Measurements from ENCODE around the gene RPTOR.
"Not testable (repeated sequence)": the region's sequence is repeated elsewhere in the genome, so short reads cannot be mapped to it uniquely, and the experiment has no call there.

The RPTOR gene

DNA sequence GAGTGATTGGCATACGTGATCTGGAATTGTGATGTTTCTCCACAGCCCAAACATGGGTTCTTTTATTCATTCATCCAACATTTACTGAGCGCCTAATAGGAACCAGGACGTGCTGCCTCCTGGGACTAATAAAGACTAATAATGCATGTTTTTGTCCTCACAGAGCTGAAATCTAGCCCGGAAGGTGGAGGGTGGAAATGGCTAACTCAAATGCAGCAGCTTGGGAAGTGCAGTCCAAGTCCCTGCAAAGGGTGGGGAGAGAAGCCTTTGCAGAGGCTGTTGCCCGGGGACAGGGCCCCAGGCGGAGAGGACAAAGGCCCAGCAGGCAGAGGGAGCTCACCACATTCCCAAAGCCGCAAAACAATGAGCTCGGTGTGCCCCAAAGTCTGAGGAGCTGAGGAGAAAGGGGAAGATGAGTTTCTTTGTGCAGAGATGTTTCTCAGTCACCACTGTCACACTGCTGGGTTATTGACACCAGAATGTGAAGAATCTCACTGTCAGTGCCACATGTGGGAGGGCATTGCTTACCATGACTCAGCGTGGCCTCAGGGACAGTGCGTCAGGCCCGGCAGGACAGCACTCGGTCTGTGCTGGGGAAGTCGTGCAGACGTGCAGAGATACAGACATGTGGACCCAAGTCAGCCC is 328.8 kb downstream of the RPTOR start:
- no peak for DNase-seq

DNA sequence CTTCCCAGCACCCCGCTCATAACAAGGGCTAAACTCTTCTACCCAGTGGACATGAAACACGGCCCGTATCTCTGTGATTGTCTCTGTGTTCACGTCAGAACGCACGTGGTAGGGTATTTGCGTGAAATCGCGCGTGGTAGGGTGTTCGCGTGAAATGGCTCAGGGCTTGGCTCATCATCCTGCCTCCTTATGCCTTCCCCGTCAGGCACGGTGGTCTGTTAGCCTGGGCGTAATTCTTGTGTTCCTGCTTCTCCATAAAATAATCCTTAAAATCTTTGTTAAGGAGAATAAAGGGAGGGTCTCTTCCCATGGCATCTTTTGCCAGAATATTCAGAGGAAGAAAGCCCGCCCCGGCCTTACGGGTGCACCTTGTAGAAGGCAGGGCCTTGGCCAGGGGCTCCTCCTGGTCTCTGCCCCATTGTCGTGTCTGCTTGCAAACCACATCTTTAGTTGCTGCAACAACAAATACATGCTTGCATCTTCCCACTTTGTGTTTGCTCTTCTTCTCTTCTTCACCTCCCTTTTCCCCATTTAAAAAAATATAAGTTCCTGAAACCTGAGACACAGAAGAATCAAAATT is 330.3 kb downstream of the RPTOR start:
- no peak for DNase-seq

DNA sequence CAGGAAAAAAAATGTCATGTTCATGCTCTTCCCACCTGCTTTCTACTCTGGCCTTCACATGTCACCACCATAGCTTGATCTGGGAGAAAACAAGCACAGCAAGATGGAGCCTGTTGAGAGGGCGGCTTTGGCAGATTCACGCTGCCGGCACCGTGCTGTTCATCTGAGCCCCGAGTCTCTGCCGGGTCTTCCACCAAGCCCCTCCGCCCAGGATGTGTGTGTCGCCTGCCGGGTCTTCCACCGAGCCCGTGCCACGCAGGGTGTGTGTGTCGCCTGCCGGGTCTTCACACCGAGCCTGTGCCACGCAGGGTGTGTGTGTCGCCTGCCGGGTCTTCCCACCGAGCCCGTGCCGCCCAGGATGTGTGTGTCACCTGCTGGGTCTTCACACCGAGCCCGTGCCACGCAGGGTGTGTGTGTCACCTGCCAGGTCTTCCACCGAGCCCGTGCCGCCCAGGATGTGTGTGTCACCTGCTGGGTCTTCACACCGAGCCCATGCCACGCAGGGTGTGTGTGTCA is 330.9 kb downstream of the RPTOR start:
- not testable (repeated sequence) for DNase-seq

DNA sequence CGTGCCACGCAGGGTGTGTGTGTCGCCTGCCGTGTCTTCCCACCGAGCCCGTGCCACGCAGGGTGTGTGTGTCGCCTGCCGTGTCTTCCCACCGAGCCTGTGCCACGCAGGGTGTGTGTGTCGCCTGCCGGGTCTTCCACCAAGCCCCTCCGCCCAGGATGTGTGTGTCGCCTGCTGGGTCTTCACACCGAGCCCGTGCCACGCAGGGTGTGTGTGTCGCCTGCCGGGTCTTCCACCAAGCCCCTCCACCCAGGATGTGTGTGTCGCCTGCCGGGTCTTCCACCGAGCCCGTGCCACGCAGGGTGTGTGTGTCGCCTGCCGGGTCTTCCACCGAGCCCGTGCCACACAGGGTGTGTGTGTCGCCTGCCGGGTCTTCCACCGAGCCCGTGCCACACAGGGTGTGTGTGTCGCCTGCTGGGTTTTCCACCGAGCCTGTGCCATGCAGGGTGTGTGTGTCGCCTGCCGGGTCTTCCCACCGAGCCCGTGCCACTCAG is 331.9 kb downstream of the RPTOR start:
- DNase-seq: not testable (repeated sequence)

DNA sequence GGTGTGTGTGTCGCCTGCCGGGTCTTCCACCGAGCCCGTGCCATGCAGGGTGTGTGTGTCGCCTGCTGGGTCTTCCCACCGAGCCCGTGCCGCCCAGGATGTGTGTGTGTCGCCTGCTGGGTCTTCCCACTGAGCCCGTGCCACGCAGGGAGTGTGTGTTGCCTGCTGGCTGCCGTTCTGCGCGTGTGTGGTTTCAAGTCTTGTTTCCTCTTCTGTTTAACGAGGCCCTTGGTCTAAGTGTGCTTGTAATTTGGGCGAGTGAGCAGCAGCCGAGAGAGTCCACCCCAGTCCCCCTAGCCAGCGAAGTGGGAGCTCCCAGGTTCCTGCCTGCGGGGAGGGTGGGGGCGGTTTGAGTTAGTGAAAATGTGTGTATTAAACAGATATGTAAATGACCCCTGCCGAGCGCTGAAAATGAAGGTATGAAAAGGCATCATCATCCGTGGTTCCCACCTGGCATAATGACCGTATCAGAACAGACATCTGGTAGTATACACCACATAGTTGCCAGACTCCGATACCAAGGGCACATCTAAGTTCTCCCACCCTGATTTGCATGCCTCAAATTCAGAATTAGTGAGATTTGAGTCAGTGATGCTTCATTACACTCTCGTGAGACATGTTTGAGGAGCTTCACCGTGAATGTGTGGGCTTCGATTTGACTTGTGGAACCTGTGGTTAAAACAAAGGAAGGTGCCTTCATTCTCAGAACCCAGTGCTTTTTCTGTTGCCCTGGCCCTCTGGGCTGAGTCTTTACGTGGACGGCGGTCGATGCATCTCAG is 332.5 kb downstream of the RPTOR start:
- DNase-seq: no peak

DNA sequence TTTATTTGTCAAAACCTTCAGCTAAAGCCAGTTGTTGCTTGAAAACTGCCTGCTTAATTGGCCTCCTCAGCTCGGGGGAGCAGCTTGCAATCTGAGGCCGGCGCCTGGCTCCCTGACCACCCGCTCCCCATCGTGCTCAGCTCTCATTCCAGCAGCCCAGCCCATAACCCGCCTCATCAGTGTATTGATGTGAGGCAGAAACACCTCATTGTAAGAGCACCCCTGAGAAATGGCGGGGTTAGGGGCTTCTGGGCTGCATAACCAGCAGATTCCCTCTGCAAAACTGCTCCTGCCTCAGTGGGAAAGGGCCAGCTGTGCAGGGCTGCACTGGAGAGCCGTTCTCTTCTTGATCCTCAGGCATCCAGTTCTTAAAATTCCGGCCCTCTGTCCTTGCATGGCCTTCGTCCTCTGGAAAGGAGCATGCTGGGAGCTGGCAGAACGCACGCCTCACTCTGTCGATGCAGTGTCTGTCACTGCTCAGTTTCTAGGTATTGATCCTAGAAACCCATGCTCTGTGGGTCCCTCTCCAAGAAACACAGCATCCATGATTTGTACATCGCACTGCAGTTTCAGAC is 333.2 kb downstream of the RPTOR start:
- DNase-seq: no peak

DNA sequence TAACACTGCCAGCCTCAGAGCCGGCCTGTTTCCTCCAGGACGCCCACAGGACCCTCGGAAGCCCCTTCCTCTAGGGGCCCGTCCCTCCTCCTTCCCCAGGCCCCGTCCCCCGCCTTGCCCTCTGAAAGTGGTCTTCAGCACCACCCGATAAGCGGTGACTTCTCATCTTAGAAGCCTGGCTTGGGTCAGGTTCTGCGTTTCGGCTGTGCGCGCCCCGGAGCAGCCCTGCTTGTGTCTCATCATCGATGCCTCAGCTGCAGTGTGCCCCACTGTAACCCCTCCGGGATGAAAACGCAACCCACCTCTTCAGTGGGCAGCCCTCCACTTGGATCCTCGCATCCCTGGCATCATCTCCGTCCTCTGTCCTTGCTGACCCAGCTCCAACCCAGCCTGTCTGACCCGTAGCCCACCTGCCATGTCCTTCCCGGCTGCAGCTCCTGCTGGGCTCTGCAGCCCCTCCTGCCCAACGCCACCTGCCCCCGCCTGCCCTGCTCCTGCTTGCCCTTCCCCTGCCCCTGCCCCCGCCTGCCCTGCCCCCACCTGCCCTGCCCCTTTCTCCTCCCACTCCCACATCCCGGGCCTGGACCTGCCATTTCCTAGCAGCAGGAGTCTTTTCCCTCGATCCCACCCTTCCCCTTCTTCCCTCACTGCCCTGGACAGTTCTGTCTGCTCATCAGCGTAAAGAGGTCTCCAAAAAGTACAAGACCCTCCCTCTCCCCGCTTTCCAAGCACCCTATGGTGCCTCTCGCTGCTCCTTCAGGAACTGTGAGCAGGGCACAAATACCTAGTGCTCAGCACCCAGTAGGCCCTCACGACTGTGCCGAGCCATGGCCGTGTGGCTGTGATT is 334.5 kb downstream of the RPTOR start:
- no peak for DNase-seq

DNA sequence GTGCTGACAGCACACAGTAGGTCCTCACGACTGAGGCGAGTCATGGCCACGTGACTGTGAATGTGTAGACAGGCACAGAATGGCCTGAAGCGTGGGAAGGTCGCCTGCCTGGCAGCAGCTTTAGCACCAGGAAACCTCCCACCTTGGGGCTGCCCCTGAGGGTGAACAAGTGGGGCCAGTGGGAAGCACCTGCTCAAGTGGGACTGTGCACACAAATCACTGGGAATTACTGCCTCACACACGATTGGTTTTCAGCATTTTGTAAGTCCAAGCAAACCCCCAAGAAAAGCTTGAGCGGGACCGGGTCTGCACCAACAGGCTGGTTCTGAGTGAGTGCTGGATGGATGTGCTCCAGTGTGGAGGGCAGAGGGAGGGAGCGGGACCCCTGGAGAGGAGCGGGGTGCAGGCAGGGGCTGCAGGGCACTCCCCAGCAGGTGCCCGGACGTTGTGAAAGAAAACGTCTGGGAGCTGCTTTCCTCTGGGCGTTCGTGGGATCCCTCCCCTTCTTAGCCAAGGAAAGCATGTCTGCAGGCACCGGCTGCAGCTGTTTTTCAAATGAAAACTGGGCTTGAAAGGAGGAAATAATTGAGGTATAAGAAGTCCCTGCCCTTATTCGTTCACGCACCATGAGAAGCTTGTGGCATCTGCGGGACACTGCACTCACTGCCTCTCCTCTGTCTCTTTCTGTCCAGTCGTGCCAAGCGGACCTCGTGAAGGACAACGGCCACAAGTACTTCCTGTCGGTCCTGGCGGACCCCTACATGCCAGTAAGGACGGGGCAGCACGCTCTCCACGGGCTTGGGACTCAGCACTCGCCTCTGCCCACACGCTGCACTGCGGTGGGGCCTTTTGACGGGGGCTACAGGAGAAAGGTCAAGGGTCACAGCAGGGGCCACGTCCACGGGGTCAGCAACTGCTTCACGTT is 335.3 kb downstream of the RPTOR start:
- DNase-seq: no peak

DNA sequence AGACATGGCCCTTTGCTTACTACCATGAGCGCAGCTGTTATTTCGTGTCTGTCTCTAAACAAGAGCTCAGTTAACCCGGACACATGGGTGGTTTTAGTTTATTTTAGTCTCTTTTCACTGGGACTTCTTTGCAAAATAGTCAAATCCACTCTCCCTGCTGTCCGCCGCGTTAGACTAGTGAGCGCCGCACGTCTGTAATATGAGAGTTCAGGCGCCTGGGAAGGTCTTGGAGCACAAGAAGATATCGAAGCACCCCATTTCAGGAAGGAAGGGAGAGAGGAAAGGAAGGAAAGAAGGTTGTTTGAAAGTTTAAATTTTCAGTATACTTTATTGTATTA is 336.0 kb downstream of the RPTOR start:
- DNase-seq: no peak

DNA sequence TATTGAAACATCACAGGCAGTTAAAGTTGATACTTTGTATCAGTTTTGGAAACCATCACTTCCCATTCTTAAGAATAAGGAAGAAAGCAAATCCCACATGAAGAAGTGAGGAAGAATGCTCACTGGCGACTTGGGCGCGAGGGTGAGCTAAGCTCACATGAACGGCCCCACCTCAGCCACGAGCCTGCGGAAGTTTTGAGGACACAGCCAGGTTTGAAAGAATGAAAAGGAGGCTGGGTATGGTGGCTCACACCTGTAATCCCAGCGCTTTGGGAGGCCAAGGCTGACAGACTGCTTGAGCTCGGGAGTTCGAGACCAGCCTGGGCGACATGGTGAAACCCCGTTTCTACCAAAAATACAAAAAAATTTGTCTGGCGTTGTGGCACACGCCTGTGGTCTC is 336.7 kb downstream of the RPTOR start:
- no peak for DNase-seq

DNA sequence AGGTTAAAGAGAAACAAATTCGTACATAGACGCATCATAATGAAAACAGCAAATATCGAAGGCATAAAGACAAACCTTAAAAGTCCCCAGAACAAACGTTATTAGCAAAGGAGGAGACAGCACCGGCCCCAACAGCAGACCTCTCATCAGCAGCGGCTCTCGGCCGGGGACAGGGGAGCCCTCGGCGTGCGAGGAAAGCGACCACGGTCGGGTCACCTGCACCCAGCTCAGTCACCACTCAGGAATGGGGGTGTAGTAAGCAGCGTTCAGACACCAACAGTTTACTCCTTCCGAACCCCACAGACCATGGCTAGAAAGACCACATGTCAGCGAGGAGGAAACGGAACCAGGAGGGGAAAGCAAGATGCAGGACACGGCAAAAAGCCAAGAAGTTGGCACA is 337.7 kb downstream of the RPTOR start:
- no peak for DNase-seq

DNA sequence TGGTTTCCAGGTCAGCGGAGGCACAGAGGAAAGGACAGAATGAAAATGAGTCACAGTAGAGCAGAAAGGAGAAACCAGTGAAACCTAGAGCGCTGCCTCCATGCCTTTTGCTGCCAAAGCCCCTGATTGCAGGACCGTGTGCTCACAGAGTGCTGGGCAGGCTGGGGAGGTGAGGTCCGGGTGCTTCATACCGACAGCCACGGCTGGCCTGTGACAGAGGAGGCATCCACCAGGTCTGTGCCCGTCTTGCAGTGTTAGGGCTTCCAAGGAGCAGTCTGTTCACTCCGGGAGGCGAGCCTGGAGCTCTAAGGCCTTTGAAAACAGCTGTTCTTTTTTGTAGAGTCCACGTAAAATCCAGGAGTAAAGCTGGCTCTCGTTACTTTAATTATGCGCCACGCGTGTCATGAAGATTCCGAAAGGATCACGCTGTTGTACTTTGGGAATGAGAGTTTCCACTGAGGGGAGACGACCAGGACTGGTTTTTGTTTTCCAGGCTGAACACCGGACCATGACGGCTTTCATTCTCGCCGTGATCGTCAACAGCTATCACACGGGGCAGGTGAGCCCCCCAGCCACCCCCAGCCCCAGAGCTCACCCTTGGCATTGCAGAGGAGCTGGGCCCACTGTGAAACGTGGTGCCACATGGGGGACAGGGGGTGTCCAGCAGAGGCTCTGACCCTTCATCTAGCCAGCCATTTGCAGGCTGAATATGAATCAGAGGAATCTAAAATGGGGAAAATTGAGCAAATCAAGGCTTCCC is 338.5 kb downstream of the RPTOR start:
- DNase-seq: no peak

DNA sequence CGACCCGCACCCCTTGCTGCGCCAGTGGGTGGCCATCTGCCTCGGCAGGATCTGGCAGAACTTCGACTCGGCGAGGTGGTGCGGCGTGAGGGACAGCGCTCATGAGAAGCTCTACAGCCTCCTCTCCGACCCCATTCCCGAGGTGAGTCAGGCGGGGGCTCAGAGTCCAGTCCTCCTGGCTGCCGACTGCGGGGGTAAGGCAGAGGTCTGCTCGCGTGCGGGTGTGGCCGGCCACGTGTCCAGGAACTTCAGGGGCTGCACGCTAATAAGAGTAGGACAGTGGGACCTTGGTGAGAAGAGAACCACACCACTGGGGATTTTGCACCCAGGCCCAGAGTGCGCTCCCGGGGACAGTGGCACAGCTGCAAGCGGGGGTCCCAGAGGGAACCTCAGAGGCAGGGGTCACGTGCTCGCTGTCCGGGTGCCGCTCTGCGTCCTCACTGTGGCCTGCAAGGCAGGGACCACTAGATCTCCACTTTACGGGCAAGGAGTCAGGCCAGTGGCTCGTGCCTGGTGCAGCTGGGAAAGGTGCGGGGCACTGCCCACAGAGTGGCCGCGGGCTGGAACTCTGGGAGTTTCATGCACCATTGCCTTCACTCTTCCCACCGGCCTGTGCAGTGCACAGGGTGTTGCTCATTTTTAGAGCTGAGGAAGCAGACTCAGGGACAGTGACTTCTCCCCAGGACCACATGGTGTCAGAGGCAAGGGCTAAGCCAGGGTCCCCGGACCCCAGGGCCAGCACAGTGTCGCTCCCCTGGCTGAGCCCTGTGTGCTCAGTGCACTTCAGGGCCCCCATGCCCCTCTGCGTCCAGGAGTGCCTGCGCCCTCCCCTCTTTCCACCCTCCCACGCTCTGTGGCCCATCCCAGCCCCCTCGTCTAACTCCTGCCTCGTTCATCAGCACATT is 339.4 kb downstream of the RPTOR start:
- DNase-seq: no peak

DNA sequence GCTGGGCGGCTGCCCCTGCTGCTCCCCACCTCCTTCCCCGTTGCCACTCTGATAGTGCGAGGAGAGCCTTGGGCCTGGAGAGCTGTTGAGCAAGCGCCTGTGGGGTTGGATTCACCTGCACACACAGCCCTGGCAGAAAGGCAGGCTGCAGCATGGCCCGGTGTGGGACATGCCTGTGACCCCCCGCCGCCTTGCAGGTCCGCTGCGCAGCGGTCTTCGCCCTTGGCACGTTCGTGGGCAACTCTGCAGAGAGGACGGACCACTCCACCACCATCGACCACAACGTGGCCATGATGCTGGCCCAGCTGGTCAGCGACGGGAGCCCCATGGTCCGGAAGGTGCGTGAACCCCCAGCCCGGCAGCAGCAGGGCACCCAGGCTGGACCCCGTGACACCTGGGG is 340.2 kb downstream of the RPTOR start:
- DNase-seq: no peak

DNA sequence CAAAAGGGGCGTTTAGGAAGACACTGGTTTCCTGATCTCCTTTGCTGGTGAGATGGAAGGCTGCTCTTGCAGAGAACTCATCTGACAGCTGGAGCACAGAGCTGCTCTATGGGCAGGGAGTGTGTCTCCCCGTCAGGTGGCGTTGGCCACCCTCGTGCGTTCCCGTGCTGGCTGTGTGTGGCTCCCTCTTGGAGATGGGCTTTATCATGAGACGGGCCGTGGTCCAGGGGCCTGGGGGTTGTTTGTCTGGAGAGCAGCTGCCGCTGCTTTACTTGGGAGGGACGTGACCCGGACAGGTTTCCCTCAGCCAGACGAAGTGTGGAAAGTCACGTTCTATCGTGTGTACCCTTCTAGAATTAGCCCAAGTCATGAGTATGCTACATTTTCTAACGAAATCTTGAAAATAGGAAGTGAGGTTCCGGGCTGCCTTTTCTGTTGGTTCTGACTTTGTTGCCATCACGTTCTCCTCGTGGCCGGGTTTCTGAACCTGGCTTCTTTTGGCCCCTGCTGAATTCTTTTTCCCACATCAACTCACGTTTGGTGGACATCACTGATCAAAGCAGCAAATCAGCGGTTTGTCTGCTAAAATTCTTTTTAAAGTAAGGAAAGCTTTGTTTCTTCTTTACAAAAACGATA is 341.4 kb downstream of the RPTOR start:
- no peak for DNase-seq

DNA sequence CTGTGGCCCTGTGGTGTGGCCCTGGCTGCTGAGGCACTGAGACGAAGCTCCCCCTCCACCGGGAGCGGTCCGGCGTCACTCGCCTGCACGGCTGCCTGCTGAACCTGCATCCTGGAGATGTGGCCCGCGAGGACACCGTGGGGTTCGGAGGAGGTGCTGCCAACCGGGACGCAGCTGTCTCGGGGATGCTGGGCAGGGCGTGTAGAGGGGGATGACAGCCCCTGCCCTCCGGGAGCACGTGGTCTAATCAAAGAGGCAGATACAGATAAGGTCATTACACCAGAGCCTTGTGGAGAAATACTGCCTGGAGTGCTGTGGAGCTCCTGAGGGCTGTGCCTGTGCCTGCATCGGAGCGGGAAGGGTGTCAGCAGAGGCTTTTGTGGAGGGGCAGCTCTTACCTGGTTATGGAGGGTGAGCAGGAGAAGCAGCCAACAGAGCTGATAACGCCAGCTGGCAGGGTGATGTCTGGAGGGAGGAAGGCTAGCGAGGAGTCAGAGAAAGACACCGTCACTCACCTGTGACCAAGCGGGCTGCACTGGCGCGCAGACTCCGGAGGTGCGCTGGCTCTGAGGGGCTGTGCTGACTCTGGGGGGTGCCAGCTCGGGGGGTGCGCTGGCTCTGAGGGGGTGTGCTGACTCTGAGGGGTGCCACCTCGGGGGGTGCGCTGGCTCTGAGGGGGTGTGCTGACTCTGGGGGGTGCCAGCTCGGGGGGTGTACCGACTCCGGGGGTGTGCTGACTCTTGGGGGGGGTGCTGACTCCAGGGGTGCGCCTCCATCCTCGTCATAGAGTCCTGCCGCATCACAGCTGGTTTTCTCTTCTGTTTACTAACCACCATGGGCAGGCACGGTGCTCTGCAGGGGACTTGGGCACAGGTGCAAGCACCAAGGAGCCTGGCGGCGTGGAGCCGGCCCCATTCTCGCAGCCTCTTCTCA is 342.3 kb downstream of the RPTOR start:
- no peak for DNase-seq

DNA sequence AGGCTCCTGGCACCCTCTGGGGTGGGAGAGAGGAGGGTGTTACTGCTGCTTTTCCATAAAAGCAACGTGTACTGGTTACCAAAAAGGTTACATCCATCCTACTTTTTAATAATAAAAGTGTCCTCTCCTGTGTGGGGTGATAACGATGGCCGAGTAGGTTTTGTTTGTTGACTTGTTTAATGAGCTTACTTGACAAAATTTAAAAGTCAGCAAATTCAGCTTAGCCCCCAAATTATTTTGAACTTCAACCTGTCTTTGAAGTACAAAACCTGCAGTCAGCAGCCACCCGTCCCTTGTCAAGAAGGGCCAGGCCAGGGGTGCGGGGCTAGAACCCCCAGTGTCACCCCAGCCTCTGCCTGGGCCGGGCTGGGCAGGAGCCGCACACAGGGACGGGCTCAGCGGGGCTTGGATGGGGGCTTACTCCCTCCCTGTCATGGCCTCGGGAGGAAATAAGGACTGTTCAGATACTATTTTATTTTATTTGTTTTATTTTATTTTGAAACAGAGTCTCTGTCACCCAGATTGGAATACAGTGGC is 343.1 kb downstream of the RPTOR start:
- no peak for DNase-seq
